ENCODE measurements around the gene PLCD3. TPM values are rescaled to one million over a fixed set of nuclear protein-coding genes. Genes with fewer than 3 reads are reported as not detected.

The PLCD3 gene
- total and polyA plus RNA-seq, 2 of the 4 experiments (the other 2 are of a cell fraction): 5.6 to 36.6 TPM

DNA sequence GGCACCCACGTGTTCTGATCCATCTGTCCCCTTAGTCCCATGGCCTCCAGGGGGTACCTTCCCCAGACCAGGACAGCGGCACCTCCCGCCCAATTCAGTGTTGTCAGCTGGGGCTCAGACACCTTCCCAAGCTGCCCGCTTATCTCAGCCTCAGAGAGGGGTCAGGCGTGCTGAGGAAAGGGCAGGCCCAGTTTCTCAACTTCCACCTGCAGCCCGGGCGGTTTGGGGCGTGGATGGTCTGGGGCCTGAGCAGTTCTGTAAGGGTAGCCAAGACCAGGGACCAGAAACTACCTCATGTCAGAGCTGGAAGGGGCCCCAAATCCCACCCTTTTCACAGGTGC lies 5.1 kb downstream of the PLCD3 start:
- Histone ChIP-seq H2BK20ac (ENCODE audit: low read depth, low read length) (peak overlapping the region; percentile 84), H3K9me3 (ENCODE audit: control insufficient read depth, insufficient read depth, low read length) (no peaks in the 10 kb centered on the region), H3K27ac (ENCODE audit: insufficient read depth, low read length) (peak overlapping the region; percentile 88), H2BK120ac (ENCODE audit: low read depth, low read length) (peak overlapping the region; percentile 91), H3K9ac (ENCODE audit: low read depth, low read length) (no peak overlapping the region), H3K79me1 (ENCODE audit: low read depth in 1 of 2, low read length in 2 of 2) (peaks cover 64 to 92% of the 10 kb centered on the region in 2 experiments), H3K23ac (ENCODE audit: low read depth, low read length) (peak overlapping the region; percentile 79), H3K4me3 (ENCODE audit: insufficient read depth, low read depth, low read length) (no peak overlapping the region), H3K27me3 (ENCODE audit: control insufficient read depth, insufficient read depth, low read length) (no peaks in the 10 kb centered on the region), H4K5ac (ENCODE audit: low read depth, low read length) (peak overlapping the region; percentile 65), H4K20me1 (ENCODE audit: insufficient read depth, low read length) (peaks cover 9% of the 10 kb centered on the region; the same call in 1 of the 2 replicates), H3K36me3 (ENCODE audit: control insufficient read depth, insufficient read depth, low read length) (no peaks in the 10 kb centered on the region), H2BK5ac (ENCODE audit: low read depth, low read length, poor library complexity, severe bottlenecking) (peak overlapping the region; percentile 89), H2AFZ (replicated peaks; ENCODE audit: low read length, poor library complexity) (peak overlapping the region; percentile 77), H4K8ac (ENCODE audit: low read depth in 2 of 2, low read length in 2 of 2) (peak overlapping the region; percentile 72 to 94), H3K14ac (replicated peaks; ENCODE audit: low read depth, low read length) (peak overlapping the region; percentile 95), H2AK9ac (replicated peaks; ENCODE audit: low read depth, low read length, poor library complexity) (peak overlapping the region; percentile 39), H3K18ac (ENCODE audit: low read depth, low read length) (peak overlapping the region; percentile 80; the same call in 1 of the 2 replicates), H3K4ac (ENCODE audit: low read depth, low read length) (peak overlapping the region; percentile 98), H3K4me1 (ENCODE audit: control insufficient read depth, insufficient read depth, low read length) (peaks cover 50% of the 10 kb centered on the region), H2AK5ac (ENCODE audit: low read depth, low read length) (peak overlapping the region; percentile 99), H4K91ac (ENCODE audit: insufficient read depth, low read depth, low read length) (peak overlapping the region; percentile 88), H3K9me1 (ENCODE audit: insufficient read depth, low read length) (peaks cover 45% of the 10 kb centered on the region), H3K56ac (ENCODE audit: extremely low read depth, insufficient read depth, low read length) (no peak overlapping the region), H3K4me2 (ENCODE audit: low read depth, low read length) (no peak overlapping the region), H2BK15ac (ENCODE audit: low read depth, low read length) (peak overlapping the region; percentile 96; the same call in 1 of the 3 replicates)
- dilution Hi-C loops (cut with HindIII; ENCODE audit: low sequenced_read_pairs, unreplicated experiment): no loop called here
- intact Hi-C loops (cut with micrococcal nuclease): no loop called here
- no peak for TF ChIP-seq CHD1 (IDR thresholded peaks at IDR 0.05; ENCODE audit: low read depth, low read length)
- no peak for TF ChIP-seq CTCF (conservative IDR thresholded peaks at IDR 0.05; ENCODE audit: low read depth, low read length)
- TF ChIP-seq FOS (IDR thresholded peaks at IDR 0.05; ENCODE audit: low read depth, low read length): no peak
- no peak for TF ChIP-seq RAD21 (IDR thresholded peaks at IDR 0.05; ENCODE audit: low read length)
- no peak for TF ChIP-seq POLR2A (IDR thresholded peaks at IDR 0.05; ENCODE audit: low read depth, low read length)
- ChIA-PET POLR2A (ENCODE audit: unreplicated experiment) (no interaction called here), CTCF (no interaction called here)
- ATAC-seq (ENCODE audit: low read depth): no peak
- 88% methylated on average over 3 of the region's 8 CpGs; no CpG with 5 or more reads in 1 of the 2 experiments for WGBS, 2 experiments (ENCODE audit: extremely low coverage in 2 of 2, insufficient read length in 1 of 2)
- no peak for DNase-seq
- BruUV-seq (replicated peaks): no TSS peak
- in situ Hi-C loops (cut with MboI; ENCODE audit: low sequenced_read_pairs): no loop called here
